GM12891 (cell line): Measurements from ENCODE around the gene ENOSF1.

Experiments used
- POLR2A ChIP-seq: IDR thresholded peaks from 2 replicates; pipeline ENCODE4 v1.6.1; 2011; ENCODE audit warnings: low read depth, low read length, control low read depth
- POLR2AphosphoS5 ChIP-seq: IDR thresholded peaks from 2 replicates; pipeline ENCODE4 v1.6.1; 2011; ENCODE audit warnings: low read depth, low read length, control low read depth

DNA sequence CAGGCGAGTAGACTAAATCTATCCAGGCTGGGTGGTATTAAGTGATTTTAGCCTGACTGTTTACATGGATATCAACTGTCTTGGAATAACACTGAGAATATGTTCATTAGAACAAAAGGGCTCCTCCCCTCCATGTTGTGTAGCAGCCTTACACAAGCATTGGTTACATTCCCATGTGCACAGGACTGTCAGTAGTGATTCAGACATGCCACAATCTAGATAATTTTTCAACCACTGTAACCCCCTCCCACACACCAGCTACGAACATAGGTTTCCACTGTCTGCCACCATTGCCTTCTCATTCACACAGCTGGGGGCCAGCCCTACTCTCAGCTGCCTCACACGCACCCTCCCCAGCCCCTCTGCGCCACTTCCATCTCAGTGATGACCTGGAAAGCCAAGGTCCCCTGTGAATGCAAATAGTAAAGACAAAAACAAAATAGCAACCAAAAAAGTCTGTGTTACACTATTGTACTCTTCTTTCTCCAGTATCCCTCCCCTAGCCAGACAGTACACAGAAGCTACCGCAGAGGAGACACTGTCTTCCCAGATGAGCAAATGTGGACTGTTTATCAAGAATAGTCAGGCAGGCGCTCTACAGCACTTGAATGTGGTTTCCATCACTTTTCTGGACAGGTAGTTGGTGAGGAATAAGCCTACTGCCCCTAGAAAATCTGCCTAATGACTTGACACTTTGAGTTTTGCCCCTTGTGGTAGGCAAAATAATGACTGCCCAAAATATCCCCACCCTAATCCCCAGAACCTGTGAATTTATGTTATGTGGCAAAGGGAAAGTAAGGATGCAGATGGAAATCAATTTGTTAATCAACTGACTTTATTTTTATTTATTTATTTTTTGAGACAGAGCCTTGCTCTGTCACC is 82.9 kb downstream of the ENOSF1 start:
- no peak for TF ChIP-seq POLR2AphosphoS5
- no peak for TF ChIP-seq POLR2A
